Stimulated activated effector memory CD8-positive, alpha-beta T cell treated with anti-CD3 and anti-CD28 coated beads, Interleukin-12 subunit alpha, Interleukin-12 subunit beta, amount 100 ng/mL, for 72 hours (primary cell): Measurements from ENCODE around the gene FIBCD1.

ENCODE experiments used
- ATAC-seq: fragments of 150-1000 bp; cut with Tn5 transposase; 2 replicates; pipeline ENCODE4 v1.10.0; 2021
- DNase-seq, 2 donors: peaks; one replicate each; pipeline ENCODE4 v3.0.0; 2021 to 2022; ENCODE audit warnings: low spot score in 2 of 2
- H3K27ac Mint-ChIP-seq: one replicate; pipeline ENCODE4 v1.8.0; 2022; ENCODE audit warnings: mild to moderate bottlenecking, mixed read lengths
- H3K36me3 Mint-ChIP-seq: one replicate; pipeline ENCODE4 v1.8.0; 2022; ENCODE audit warnings: mild to moderate bottlenecking, mixed read lengths
- H3K4me1 Mint-ChIP-seq: one replicate; pipeline ENCODE4 v1.8.0; 2022; ENCODE audit warnings: mixed read lengths
- H3K4me3 Mint-ChIP-seq: one replicate; pipeline ENCODE4 v1.8.0; 2022; ENCODE audit warnings: mild to moderate bottlenecking, mixed read lengths
- H3K9me3 Mint-ChIP-seq: one replicate; pipeline ENCODE4 v1.8.0; 2022; ENCODE audit warnings: mixed read lengths

The FIBCD1 gene

DNA sequence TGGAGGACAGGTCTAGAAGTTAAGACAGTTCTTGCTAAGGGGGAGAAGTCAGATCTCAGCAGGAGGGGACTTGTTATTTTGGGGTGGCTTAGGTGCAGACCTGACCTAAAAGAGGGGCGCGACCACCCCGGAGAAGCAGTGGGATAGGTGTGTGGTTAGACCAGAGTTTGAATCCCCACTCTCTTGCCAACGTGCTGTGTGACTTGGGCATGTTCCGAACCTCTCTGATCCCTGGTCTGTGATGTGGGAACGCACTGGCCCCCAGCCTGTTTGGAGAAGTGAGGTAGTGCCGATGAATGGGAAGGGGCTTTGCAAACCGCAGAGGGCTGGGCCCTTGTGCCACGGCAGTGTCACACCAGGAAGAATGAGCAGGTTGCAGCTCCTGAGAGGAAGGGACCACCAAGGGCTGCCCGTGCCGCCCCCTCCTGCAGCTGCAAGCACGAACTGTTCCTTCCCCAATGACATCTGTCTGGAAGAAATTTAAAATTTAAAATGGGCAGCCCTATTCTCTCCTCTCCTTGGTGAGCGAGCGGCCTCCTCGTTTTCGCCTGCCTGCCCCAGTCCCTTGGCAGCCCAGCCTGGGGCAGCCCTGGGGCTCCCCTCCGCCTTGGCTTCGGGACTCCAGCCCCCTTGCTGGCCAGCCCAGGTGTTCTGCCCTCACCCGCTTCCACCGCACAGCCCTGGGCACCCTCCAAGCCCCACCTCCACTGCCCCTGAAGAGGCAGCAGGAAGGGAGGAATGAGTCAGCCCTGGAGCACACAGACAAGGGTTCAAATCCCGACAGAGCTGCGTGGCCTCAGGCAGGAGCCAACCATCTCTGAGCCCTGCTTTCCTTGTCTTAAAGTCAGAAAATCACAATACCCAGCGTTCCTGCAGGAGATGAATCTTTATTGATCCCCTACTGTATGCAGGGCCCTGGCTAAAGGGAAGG, 1.6 kb downstream of the FIBCD1 start:
- H3K4me3 Mint-ChIP-seq: no peak overlapping the region
- DNase-seq: no peak
- H3K4me1 Mint-ChIP-seq: peaks cover 9% of the 10 kb centered on the region
- ATAC-seq: no peak
- H3K36me3 Mint-ChIP-seq: no peaks in the 10 kb centered on the region
- H3K9me3 Mint-ChIP-seq: no peaks in the 10 kb centered on the region
- H3K27ac Mint-ChIP-seq: no peak overlapping the region

DNA sequence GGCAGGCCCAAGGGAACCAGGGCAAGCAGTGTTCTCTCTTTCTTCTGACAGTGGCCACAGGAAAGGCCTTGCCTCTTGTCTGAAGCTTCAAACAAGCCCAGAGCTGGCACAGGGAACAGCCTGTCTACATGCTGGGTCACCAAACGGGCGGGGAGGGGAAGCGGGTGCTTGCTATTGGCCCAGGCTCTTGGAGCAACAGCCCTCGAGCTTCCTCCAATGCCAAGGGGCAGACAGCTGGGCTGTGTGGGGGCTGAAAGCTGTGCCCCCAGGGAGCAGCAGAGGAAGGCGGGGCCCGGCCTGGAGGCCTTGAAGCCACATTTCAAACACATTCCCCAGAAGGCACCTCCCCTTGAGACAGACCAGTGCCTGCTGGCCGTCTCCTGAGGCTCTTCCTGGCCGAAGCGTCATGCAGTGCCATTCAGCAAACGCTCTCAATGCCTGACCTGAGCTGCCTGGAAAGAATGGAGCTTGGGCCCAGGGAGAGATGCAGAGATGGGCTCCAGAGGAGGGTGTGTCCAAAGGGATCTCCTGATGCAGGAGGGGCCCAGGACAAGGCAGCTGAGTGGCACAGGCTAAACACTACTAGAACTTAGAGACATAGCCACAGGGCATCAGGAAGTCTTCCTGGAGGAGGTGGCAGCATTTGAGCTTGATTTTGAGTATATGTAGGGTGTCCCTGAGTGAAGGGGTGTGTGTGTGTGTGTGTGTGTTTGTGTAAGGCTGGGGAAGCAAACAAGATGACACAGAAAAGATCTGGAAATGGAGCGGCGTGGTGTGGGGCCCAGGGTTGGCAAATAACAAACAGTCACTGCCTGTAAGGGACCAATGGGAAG, 2.5 kb downstream of the FIBCD1 start:
- H3K27ac Mint-ChIP-seq: no peak overlapping the region

DNA sequence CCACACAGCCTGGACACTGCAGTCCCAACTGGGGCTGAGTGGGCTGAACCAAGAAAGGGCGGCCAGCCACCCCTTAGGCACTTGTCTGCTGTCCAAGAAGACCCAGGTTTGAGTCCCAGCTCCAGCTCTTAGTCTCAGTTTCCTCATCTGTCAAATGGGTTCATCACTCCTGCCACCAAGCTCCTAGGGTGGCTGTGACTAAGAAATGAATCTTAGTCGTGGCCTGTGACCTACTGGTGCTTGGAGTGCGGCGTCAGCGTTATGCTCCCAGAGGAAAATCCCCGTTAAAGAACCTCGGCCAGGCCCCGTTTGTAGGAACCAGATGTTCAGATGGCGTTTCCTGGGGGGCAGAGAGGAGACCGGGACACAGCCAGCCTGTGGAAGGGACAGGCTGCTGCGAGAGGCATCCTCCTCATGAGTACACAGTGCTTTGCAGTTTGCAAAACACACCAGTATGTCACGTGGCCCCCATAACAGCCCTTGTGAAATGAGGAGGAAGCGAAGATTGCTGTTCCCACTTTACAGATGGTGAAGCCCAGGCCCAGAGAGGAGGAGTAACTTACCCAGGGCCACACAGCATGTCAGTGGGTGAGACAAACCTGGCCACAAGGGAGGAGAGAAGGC, 3.3 kb downstream of the FIBCD1 start:
- peaks cover 5% of the 10 kb centered on the region for H3K4me1 Mint-ChIP-seq
- ATAC-seq (no peak), DNase-seq (no peak)
- H3K9me3 Mint-ChIP-seq: no peaks in the 10 kb centered on the region
- H3K36me3 Mint-ChIP-seq: no peaks in the 10 kb centered on the region
- no peak overlapping the region for H3K27ac Mint-ChIP-seq
- no peak overlapping the region for H3K4me3 Mint-ChIP-seq

More for the DNA sequence above, 2.5 kb downstream of the FIBCD1 start:
- Mint-ChIP-seq H3K4me3 (no peak overlapping the region), H3K4me1 (peaks cover 9% of the 10 kb centered on the region), H3K36me3 (no peaks in the 10 kb centered on the region), H3K9me3 (no peaks in the 10 kb centered on the region)
- ATAC-seq (no peak), DNase-seq (no peak)

DNA sequence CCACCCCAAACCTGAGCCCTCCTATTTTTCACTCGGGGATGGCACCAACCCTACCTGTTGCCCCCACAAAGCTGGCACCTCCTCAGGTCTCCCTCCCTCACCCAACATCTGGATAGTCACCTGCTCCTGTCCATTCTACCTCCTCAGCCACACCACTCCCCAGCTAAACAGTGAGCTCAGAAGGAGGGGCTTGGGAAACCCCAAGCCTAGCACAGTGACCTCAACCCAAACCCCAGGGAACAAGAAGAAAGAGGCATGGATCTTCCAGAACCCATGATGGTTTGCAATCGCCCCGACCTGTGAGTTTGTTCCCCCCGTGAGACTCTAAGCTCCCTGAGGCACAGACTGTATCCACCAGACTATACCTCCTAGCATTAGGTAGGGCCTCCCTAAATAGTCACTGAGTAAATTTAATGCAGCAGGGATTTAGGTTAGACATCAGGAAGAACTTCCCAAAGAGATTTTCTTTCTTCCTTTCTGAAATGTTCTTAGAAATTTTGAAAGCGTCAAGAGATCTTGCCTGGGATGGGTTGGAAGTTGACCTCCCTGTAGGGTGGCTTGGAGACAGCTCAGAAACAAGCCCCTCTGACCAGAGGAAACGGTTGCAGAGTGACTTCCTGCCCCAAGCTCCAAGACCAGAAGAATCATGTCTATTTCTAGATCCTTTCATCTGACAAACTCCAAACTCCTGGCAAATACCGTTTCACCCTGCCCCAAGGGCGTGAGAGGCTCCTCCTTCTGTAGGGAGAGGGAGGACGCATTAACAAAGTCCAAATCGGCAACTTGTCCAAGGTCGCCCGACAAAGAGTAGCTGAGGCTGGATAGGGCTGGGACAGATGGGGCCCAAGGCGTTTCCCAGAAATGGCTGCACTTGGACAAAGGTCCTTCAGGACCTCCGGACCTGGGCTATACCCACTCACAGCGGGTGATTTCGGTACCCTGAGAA, 4.1 kb downstream of the FIBCD1 start:
- Mint-ChIP-seq H3K27ac (no peak overlapping the region), H3K4me3 (no peak overlapping the region), H3K36me3 (peaks cover 6% of the 10 kb centered on the region), H3K9me3 (no peaks in the 10 kb centered on the region), H3K4me1 (no peaks in the 10 kb centered on the region)
- no peak for DNase-seq
- no peak for ATAC-seq

DNA sequence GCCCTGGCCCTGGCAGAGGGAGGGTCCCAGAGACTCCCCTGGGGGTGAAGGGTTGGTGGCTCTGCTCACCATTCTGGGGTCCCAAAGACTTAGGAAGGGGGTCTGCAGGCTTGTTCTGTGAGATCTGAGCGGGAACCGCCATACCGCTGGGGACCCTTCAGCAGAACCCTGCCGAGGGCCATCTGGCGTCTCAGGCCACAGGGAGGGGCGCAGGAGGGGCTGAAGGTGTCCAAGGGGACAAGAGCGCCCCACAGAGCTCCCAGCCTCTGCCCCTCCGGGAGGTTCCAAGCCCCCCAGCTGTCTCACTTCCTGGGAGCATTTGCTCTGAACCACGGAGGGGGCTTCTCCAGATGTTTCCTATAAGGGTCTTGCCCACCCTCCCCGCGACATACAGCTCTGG, 4.8 kb downstream of the FIBCD1 start:
- Mint-ChIP-seq H3K4me3 (no peak overlapping the region), H3K9me3 (no peaks in the 10 kb centered on the region), H3K4me1 (no peaks in the 10 kb centered on the region), H3K36me3 (peaks cover 6% of the 10 kb centered on the region), H3K27ac (no peak overlapping the region)
- ATAC-seq: no peak
- DNase-seq: no peak

DNA sequence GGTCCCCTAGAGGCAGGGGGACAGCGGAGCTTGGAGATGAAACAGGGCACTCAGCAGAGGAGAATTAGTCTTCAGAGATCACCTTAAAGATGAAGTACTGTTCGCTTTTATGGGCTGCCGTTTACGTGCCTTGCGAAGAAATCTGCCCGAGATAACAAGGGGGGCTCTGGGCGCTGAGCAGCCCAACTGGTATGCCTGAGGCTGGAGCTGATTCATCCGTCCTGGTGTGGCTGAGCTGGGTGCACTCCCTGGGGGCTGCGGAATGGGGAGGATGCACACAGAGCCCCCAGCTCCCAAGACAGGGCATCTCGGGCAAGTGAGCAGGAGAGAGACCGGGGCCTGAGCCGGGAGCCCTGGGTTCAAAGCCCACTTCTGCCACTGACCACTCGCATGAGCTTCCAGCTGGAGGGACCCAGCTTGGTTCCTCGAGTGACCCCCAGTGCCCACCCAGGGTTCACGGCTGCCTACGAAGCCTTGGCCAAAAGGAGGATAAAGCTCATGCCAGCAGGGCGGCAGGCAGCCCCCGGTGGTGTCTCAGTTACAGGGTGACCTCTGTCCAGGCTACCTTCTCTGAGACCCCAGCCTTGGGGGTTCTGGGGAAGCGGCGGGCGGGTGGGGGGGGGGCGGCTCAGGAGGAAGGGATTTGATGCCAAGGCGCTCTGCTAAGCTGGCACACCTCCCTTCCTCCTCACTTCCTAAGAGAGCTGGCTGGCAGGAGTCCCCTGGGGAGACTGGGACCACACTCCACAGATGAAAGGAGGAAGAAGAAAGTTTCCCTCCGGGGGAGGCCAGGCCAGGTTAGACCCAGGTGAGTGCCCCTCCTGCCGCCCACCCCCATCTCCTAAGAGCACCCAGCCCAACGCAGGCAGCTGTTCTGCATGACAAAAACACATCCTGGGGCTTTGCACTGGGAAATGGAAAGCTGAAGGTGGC, 5.7 kb downstream of the FIBCD1 start:
- DNase-seq (no peak), ATAC-seq (no peak)
- Mint-ChIP-seq H3K9me3 (no peaks in the 10 kb centered on the region), H3K27ac (no peak overlapping the region), H3K4me1 (no peaks in the 10 kb centered on the region), H3K36me3 (peaks cover 6% of the 10 kb centered on the region), H3K4me3 (no peak overlapping the region)

DNA sequence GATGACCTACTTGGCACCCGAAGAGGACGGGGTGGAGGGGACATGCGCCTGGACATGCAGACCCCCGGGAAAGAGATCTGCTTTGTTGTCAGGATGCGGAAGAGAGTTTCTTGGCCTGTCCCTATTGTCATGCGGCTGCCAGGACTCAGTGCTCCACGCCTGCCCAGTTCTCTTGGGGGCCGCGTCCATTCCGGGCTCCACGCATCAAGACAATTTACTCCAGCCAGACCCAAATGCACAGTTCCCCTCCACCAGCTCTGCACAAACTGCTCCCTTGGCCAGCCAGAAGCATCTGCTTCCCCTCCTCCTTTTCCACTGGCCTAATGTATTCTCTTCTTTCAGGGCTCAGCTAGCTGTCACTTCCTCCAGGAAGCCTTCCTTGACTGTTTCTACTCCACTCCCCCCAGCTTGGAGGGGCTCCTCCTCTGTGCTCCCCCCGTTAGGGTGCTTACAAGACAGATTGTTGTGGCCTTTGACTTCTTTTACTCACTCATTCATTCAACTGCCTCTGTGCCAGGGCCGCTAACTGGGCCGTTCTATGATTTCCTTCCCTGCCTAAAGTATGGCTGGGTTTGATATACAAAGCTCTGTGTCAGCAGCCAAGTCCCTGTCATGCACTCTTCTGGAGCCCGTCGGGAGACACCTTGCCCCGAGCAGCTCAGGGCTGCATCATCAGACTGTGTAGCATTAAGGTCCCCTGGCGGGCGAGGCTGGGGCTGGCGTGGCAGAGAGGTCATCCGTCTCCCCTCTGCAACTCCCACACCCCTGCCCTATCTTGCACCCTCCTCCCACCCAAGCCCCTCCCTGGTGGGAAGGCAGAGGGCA, 6.6 kb downstream of the FIBCD1 start:
- Mint-ChIP-seq H3K27ac (no peak overlapping the region), H3K4me3 (no peak overlapping the region), H3K4me1 (no peaks in the 10 kb centered on the region), H3K9me3 (no peaks in the 10 kb centered on the region), H3K36me3 (peaks cover 6% of the 10 kb centered on the region)
- DNase-seq: no peak
- no peak for ATAC-seq

DNA sequence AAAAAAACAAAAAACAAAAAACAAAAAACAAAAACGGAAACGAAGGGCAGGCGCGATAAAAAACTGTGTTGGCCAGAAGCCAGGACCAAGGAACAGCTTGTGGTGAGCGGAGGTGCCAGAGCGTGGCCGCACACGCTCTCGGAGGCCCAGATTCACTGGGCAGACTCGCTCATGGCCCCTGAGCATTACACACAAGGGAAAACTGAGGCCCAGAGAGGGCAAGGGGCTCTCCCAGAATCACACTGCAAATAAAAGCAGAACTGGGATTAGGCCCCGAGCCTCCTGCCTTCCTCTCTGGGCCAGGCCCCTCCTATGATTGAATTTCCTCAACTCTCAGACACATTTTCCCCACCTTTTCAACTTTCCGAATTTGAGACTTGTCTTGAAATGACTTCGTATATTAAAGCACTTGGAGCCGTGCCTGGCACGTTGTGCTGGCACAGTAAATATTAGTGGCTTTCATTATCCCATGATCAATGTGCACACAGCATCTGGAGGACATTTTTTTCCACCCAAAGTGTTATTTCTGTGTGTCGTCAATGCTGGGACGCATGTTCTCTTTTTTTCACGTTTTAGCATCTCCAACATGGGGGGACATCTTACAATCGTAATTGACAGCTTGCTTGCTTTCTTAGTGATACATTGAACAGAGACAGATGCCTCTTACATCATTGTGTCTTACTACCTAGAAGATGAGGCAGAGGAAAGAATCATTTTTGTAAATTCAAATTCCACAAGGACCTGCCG, 7.4 kb downstream of the FIBCD1 start:
- no peaks in the 10 kb centered on the region for H3K9me3 Mint-ChIP-seq
- no peak for ATAC-seq

DNA sequence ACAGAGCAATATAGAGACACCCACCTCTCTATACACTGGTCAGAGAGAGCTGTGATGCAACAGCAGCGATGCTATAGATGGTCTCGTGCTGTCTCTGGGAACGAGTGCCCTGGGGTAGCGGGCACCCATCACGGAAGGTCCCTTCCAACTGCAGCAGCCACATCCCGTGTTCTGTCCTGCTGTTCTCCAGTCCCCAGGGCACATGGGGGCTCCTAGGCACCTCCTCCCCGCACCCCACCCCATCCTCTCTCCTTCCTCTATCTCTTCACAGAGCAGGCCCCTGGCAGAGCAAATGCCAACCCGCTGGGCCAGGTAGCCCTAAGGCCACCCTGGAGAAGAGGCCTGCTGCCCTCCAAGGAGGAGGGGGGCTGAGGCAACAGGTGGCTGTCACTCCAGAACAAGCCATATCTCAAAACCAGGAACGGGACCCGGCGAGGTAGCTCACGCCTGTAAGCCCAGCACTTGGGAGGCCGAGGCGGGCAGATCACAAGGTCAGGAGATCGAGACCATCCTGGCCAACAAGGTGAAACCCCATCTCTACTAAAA, 8.2 kb downstream of the FIBCD1 start:
- ATAC-seq (no peak), DNase-seq (no peak)
- H3K4me3 Mint-ChIP-seq: no peak overlapping the region
- H3K27ac Mint-ChIP-seq: no peak overlapping the region
- H3K36me3 Mint-ChIP-seq: peaks cover 6% of the 10 kb centered on the region
- H3K4me1 Mint-ChIP-seq: no peaks in the 10 kb centered on the region
- no peaks in the 10 kb centered on the region for H3K9me3 Mint-ChIP-seq

More for the DNA sequence above, 7.4 kb downstream of the FIBCD1 start:
- no peak for DNase-seq
- Mint-ChIP-seq H3K27ac (no peak overlapping the region), H3K4me1 (no peaks in the 10 kb centered on the region), H3K4me3 (no peak overlapping the region), H3K36me3 (peaks cover 6% of the 10 kb centered on the region)

DNA sequence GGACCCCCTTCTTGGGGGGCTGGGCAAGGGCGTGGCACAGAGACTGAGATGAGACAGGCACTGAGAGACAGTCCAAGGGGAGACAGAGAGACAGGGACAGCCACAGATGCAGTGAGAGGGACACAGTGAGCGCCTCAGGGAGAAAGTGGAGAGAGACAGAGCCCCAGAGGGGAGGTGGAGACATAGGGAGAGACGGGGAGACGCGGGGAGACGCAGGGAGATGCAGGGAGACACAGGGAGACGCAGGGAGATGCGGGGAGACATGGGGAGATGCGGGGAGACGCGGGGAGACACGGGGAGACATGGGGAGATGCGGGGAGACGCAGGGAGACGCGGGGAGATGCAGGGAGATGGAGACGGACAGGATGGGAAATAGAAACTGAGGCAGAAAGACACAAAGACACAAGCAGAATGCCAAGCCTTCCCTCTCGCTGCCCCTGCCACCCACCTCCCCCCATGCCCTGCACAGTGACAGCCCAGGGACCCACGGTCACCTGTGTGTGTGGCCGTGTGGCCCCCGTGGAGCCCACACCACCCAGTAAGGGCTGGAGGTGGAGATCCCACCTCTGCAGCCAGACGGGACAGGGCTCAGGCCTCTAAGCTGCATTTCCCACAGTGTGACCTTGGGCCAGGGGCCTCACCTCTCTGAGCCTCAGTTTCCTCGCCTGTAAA, 8.8 kb downstream of the FIBCD1 start:
- peaks cover 6% of the 10 kb centered on the region for H3K36me3 Mint-ChIP-seq
- ATAC-seq: no peak
- no peaks in the 10 kb centered on the region for H3K4me1 Mint-ChIP-seq
- no peaks in the 10 kb centered on the region for H3K9me3 Mint-ChIP-seq
- DNase-seq: no peak
- H3K4me3 Mint-ChIP-seq: no peak overlapping the region
- H3K27ac Mint-ChIP-seq: no peak overlapping the region

DNA sequence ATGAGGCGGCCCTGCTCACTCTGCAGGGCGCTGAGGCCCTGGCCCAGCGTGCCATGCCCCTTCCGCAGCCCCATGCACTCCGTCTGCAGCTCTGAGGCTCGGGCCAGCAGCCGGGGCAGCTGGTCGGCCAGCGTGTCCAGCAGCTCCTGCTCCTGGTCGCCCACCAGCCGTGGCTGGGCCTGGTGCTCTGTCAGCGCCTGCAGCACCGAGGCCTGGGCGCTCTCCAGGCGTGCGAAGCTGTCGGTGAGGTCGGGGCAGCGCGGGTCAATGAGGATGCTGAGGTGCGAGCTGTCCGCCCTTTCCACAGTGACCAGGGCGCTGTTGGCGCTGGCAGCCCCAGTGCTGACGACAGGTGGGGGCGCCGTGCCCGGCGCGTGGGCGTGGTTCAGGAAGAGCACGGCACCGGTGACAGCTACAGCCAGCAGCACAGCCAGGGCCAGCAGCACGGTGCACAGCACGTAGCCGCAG, 9.4 kb downstream of the FIBCD1 start:
- H3K4me1 Mint-ChIP-seq: no peaks in the 10 kb centered on the region
- H3K36me3 Mint-ChIP-seq: peaks cover 6% of the 10 kb centered on the region
- DNase-seq (no peak), ATAC-seq (no peak)
- H3K9me3 Mint-ChIP-seq: no peaks in the 10 kb centered on the region
- no peak overlapping the region for H3K27ac Mint-ChIP-seq
- H3K4me3 Mint-ChIP-seq: no peak overlapping the region
